Measurements from ENCODE around the gene KTN1.
A peak's percentile ranks its signal among the peaks of the same experiment; 100 is the strongest.

The KTN1 gene

GRCh38 chr14:55713486-55713885 lies 133.5 kb downstream of the KTN1 start:
- no peak for DNase-seq (ENCODE audit: low spot score)

DNA sequence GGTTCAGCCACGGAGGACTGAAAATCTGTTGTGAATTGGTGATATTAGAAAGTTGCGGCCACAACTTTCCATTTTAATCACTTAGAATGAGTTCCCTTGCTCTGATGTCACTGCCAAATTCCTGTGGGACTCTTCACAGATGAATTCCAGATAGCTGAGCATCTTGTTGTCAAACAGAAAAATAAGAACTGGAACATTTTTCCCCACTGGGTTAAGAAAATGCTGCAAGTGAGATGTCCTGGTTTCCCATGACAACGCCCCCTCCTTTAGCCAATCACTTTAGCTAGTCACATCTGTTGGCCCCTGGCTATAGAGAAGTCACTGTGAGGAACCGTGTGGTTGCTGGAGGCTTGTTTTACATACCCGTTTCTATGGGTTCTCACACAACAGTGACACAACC lies 135.9 kb downstream of the KTN1 start:
- no peak for DNase-seq (ENCODE audit: low spot score)

DNA sequence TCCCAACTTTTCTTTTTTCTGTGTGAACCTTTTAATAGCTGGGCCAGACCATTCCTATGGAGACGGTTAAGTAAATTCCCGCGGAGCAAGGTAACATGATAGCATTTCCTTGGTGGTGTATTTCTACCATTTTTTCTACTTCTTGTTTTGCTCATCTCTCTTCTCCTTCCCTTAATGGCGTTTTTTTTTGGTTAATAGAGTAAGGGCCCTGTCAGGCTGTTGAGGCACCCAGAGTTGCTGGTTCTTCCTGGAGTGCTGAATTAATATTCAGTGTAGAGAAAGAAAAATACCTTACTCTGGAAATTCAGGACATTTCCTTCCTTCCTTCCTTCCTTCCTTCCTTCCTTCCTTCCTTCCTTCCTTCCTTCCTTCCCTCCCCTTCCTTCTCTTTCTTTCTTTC lies 137.6 kb downstream of the KTN1 start:
- no peak for DNase-seq (ENCODE audit: low spot score)

- no peak for DNase-seq (ENCODE audit: low spot score)
Observed at GRCh38 chr14:55718551-55718950, 138.5 kb downstream of the KTN1 start.

DNA sequence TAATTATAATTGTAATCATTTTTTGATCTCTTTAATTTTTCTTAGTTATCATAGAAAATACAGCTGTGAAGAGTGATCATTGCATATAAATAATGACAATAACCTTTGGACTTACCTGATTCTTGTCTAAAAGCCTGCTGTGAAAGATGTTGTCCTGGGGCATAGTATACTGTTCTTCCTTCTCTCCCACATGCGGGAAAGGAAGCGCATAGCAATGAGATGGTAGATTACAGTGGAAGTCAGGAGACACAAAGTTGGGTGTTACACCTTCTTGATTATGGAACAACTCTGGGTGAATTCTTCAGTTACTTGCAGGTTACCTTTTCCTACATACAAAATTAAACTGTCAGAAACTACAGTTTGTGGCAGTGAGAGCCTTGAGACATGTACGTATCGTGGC lies 140.8 kb downstream of the KTN1 start:
- DNase-seq (ENCODE audit: low spot score) = no peak

- DNase-seq (ENCODE audit: low spot score) = no peak
Observed at GRCh38 chr14:55721353-55721752, 141.3 kb downstream of the KTN1 start.

GRCh38 chr14:55722054-55722453 lies 142.0 kb downstream of the KTN1 start:
- DNase-seq (ENCODE audit: low spot score) = no peak

DNA sequence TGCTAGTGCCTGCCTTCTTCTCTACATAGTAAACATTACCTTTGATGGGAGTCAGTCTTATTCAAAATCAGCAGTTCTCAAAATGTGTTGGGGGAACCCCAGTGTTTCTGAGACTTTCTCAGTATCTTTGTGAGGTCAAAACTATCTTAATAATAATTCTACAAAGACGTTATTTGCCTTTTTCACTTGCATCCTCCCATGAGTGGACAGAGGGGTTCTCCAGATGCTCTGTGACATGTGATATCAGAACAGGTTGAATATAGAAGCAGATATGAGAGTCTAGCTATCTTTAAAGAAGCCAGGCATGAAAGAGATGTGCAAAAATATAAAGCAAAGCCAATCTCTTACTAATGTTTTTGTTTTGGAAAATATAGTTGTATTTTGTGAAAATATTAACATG lies 144.7 kb downstream of the KTN1 start:
- no peak for DNase-seq (ENCODE audit: low spot score)

DNA sequence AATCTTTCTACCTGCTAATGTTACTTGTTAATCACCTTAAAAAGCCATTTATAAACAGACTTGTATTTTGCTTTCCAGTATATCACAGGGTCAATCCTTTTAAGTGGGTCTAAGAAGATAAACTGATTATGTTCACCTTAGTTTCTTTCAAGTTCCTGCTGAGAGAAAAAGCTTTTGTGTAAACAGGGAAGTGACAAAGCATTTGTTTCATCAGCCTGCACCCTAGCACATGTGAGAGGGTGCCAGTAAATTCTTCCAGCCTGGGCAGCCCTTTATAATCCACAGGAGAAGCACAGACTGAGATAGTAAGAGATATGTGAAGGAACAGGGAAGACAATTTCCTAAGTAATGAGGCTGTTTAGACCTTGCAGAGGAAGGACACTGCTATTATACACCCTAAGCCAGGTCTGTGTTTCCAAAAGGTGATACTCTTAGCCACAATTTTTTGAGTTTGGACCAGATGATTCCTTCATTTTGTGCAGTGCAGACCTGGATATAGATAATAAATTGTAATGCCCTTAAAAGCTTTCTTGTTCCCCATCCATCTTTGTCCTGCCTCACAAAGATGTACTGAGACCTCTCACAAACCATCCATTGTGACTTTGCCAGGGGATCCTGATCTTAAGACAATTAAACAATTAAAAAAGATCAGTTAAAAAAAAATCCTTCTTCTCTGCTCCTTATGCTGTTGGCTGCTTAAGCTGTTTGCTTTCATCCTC lies 150.7 kb downstream of the KTN1 start:
- no peak for DNase-seq (ENCODE audit: low spot score)

GRCh38 chr14:55731311-55731872 lies 151.4 kb downstream of the KTN1 start:
- DNase-seq (ENCODE audit: low spot score) = no peak

- DNase-seq (ENCODE audit: low spot score) = peak; percentile 10
Observed at GRCh38 chr14:55731881-55732498, 152.0 kb downstream of the KTN1 start.

GRCh38 chr14:55733599-55733998 lies 153.6 kb downstream of the KTN1 start:
- DNase-seq (ENCODE audit: low spot score) = no peak

Data from germinal center (tissue), 1 donor.